K562 (cell line): Measurements from ENCODE around the gene PDE6H. TPM values are rescaled to one million over a fixed set of nuclear protein-coding genes. Genes with fewer than 3 reads are reported as not detected.

ENCODE experiments used
- BACH1 ChIP-seq: fragments of 200-800 bp; sonication (Bioruptor generic); IDR thresholded peaks from 2 replicates; pipeline ENCODE4 v1.6.1; 2016; ENCODE audit warnings: missing genetic modification characterization, missing compliant biosample characterization
- DPF2 ChIP-seq: fragments of 450-650 bp; IDR thresholded peaks from 2 replicates; pipeline ENCODE4 v1.6.1; 2016
- HNRNPUL1 ChIP-seq: fragments of 200-400 bp; formaldehyde crosslinking; IDR thresholded peaks from 2 replicates; pipeline ENCODE4 v1.6.1; 2017; ENCODE audit warnings: low read length
- KAT2B ChIP-seq: IDR thresholded peaks from one replicate; pipeline ENCODE4 v1.6.1; 2012; ENCODE audit warnings: low read depth, mild to moderate bottlenecking, control low read depth, inconsistent platforms, low read length, moderate library complexity
- MAFF ChIP-seq: IDR thresholded peaks from 2 replicates; pipeline ENCODE4 v1.6.1; 2012; ENCODE audit warnings: low read length, improper control_type of control experiment
- MAFG ChIP-seq: fragments of 450-650 bp; conservative IDR thresholded peaks from 2 replicates; pipeline ENCODE4 v1.6.1; 2016; ENCODE audit warnings: missing genetic modification characterization, missing compliant biosample characterization
- NCOA2 ChIP-seq, 2 experiments: fragments of 450-650 bp; IDR thresholded peaks; 2 replicates each; pipeline ENCODE4 v1.6.1; 2018; ENCODE audit warnings: mild to moderate bottlenecking in 2 of 2, moderate library complexity in 1 of 2; ENCODE audit not compliant: partially characterized antibody in 2 of 2
- NFATC3 ChIP-seq: fragments of 450-650 bp; IDR thresholded peaks from 2 replicates; pipeline ENCODE4 v1.6.1; 2017; ENCODE audit warnings: mild to moderate bottlenecking
- NFE2 ChIP-seq: IDR thresholded peaks from 2 replicates; pipeline ENCODE4 v1.6.1; 2014; ENCODE audit warnings: antibody characterized with exemption, low read depth
- REST ChIP-seq, 2 experiments: fragments of 450-650 bp; formaldehyde crosslinking in 1 of 2; IDR thresholded peaks; 2 replicates each; pipeline versions ENCODE4 v1.4.0 to v1.6.1; 2014 to 2020; ENCODE audit warnings: mild to moderate bottlenecking in 2 of 2, borderline replicate concordance in 1 of 2, low read depth in 1 of 2
- SIX5 ChIP-seq, 2 experiments: IDR thresholded peaks; 2 replicates each; pipeline ENCODE4 v1.6.1; 2011; ENCODE audit warnings: low read length in 2 of 2, borderline replicate concordance in 1 of 2, low read depth in 1 of 2, mild to moderate bottlenecking in 1 of 2, moderate library complexity in 1 of 2; ENCODE audit not compliant: insufficient read depth in 1 of 2
- YY1 ChIP-seq, 3 experiments: IDR thresholded peaks; 2 replicates each; pipeline ENCODE4 v1.6.1; 2011; ENCODE audit warnings: low read length in 2 of 3, mild to moderate bottlenecking in 2 of 3, moderate library complexity in 2 of 3, borderline replicate concordance in 1 of 3, control low read depth in 1 of 3, low read depth in 1 of 3; ENCODE audit not compliant: insufficient read depth in 3 of 3, insufficient replicate concordance in 2 of 3, control insufficient read depth in 1 of 3, insufficient read length in 1 of 3; ENCODE audit errors: extremely low read depth in 1 of 3
- ZBTB5 ChIP-seq: fragments of 450-650 bp; IDR thresholded peaks from 2 replicates; pipeline ENCODE4 v1.6.1; 2017; ENCODE audit warnings: antibody characterized with exemption
- ZNF316 ChIP-seq: fragments of 450-650 bp; IDR thresholded peaks from 2 replicates; pipeline ENCODE4 v1.6.1; 2016
- ZNF384 ChIP-seq: IDR thresholded peaks from 2 replicates; pipeline ENCODE4 v1.6.1; 2012; ENCODE audit warnings: low read depth, low read length, improper control_type of control experiment
- ZNF398 ChIP-seq: fragments of 250-450 bp; sonication (Bioruptor Pico); IDR thresholded peaks from 2 replicates; pipeline ENCODE4 v1.8.0; 2021; ENCODE audit warnings: moderate library complexity, mild to moderate bottlenecking, inconsistent platforms
- ZNF766 ChIP-seq: fragments of 200-800 bp; sonication (Bioruptor generic); conservative IDR thresholded peaks from 2 replicates; pipeline ENCODE4 v1.6.1; 2016; ENCODE audit warnings: missing genetic modification characterization, missing compliant biosample characterization
- polyA plus RNA-seq, 8 experiments: library from polyadenylated mRNA; depleted of rRNA in 4 of 8; stranded (reverse) in 5 of 8; unstranded in 3 of 8; fragments of >200 nt; fragmentation: Nextera tagmentation in 2 of 8; fragmentation: Illumina TruSeq in 1 of 8; extraction: Ambion mirVana in 2 of 8; extraction: Trizol in 1 of 8; gene quantifications; 2 replicates each; pipeline versions ENCODE4 v1.2.1 to v1.2.3, GENCODE V29; 2011 to 2014; ENCODE audit warnings: inconsistent platforms in 1 of 8, missing spikeins in 1 of 8
- total RNA-seq, 7 experiments: library from RNA; depleted of rRNA in 6 of 7; stranded (reverse); fragments of >200 nt in 6 of 7; fragmentation: Illumina TruSeq in 2 of 7; extraction: Trizol in 2 of 7; gene quantifications; 2 replicates each; pipeline versions ENCODE4 v1.2.1 to v1.2.3, GENCODE V29; 2011 to 2021; ENCODE audit warnings: low replicate concordance in 1 of 7

PDE6H gene
- total and polyA plus RNA-seq, 9 of the 15 experiments (the other 6 are each of a cell fraction or from before 2014, with no cell fraction given): 0.15 TPM; not detected in 8

GRCh38 chr12:14970473-14970872 is 2.4 kb upstream of the PDE6H start (continued):
- TF ChIP-seq REST (IDR thresholded peaks at IDR 0.05; ENCODE audit: borderline replicate concordance) (peak; percentile 73), REST (CRISPR knock-in tag; IDR thresholded peaks at IDR 0.05; ENCODE audit: low read depth) (no peak), NFATC3 (no peak), MAFG (tag) (peak; percentile 97), ZNF398 (no peak), YY1 (IDR thresholded peaks at IDR 0.05; ENCODE audit: borderline replicate concordance in 1 of 3, control insufficient read depth in 1 of 3, extremely low read depth in 1 of 3, insufficient read depth in 3 of 3, insufficient read length in 1 of 3, insufficient replicate concordance in 2 of 3, low read depth in 1 of 3, low read length in 2 of 3) (no peak), SIX5 (IDR thresholded peaks at IDR 0.05; ENCODE audit: borderline replicate concordance in 1 of 2, insufficient read depth in 1 of 2, low read depth in 1 of 2, low read length in 2 of 2) (no peak), KAT2B (no peak), MAFF (peak; percentile 85), ZBTB5 (no peak), ZNF316 (peak; percentile 94), HNRNPUL1 (no peak), NCOA2 (IDR thresholded peaks at IDR 0.05; ENCODE audit: partially characterized antibody in 2 of 2) (no peak), BACH1 (tag) (peak; percentile 93), ZNF384 (peak; percentile 66), NFE2 (peak; percentile 94), ZNF766 (0 out of 2 replicates have a peak, but pooled peaks have one; percentile 53), DPF2 (0 out of 2 replicates have a peak, but pooled peaks have one; percentile 20)
